Thoracic aorta (tissue), 2 donors: ENCODE measurements around the gene ZW10. TPM values are rescaled to one million over a fixed set of nuclear protein-coding genes. Genes with fewer than 3 reads are reported as not detected.

Experiments
- ATAC-seq: fragments of 150-250 bp; one replicate; pipeline ENCODE4 v1.8.0; 2017; ENCODE audit warnings: low read depth; ENCODE audit not compliant: insufficient number of reproducible peaks, low FRiP score
- DNase-seq: peaks from one replicate; pipeline ENCODE4 v3.0.0-alpha.2; 2020; ENCODE audit warnings: low spot score
- H3K27ac ChIP-seq, 2 donors: fragments of 200-600 bp; sonication (generic); 1 replicate in 1 of 2; 2 replicates in 1 of 2; pipeline ENCODE4 v1.5.1; 2016; ENCODE audit warnings: mild to moderate bottlenecking in 2 of 2, moderate library complexity in 2 of 2
- H3K27me3 ChIP-seq: fragments of 200-600 bp; sonication (generic); replicated peaks from 2 replicates; pipeline ENCODE4 v1.6.0; 2016; ENCODE audit warnings: mild to moderate bottlenecking; ENCODE audit not compliant: insufficient read depth
- H3K36me3 ChIP-seq: fragments of 200-600 bp; sonication (generic); one replicate; pipeline ENCODE4 v1.5.1; 2016
- H3K4me1 ChIP-seq, 2 donors: fragments of 200-600 bp; sonication (generic); 1 replicate in 1 of 2; 2 replicates in 1 of 2; pipeline versions ENCODE4 v1.5.1 to v1.6.0; 2016; ENCODE audit warnings: low read depth in 2 of 2, mild to moderate bottlenecking in 1 of 2; ENCODE audit not compliant: control insufficient read depth in 1 of 2
- H3K4me3 ChIP-seq: fragments of 200-600 bp; sonication (generic); 2 replicates; pipeline ENCODE4 v1.5.1; 2016; ENCODE audit warnings: mild to moderate bottlenecking
- H3K9me3 ChIP-seq: fragments of 200-600 bp; sonication (generic); 2 replicates; pipeline ENCODE4 v1.5.1; 2016
- CTCF ChIP-seq: fragments of 200-600 bp; sonication (generic); IDR thresholded peaks from one replicate; pipeline ENCODE4 v1.5.1; 2019; ENCODE audit warnings: antibody characterized with exemption
- total RNA-seq, 2 donors: library from RNA; depleted of rRNA; stranded (reverse); fragments of >200 nt; gene quantifications; one replicate each; pipeline versions ENCODE4 v1.1.0 to v1.2.3, GENCODE V29; 2016

Gene ZW10
- total RNA-seq, 2 donors from 2014 or later: 5.3 to 18.7 TPM

DNA sequence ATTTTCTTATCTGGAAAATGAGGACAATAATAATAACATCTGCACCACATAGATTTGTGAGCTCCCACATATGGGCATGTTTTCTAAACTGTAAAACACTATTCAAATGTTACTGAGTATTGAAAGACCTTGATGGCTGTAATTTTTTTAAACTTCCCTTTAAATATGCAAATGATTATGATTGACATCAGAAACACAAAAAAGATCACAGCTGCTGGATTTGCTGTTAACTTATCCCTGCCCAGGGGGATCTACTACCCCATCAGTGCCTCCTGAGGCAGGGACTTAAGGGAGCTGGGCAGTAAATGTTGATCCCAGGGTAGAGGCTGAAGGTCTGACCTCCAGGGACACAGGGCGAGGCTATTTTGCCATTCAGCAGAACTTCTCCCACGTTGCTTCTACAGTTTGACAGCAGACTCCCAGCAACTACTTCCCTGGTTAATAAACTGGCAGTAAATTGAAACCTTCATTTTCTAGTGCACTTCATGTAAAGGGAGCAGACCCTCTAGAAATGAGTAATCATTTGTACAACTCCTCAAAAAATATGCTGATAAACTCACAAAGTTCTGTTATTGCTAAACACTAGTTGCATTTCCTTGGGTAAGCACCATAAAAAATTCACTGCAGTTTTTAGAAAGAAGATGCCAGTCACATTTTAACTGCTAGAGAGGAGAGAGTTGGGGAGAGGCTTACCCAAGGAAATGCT is 87.7 kb downstream of the ZW10 start:
- Histone ChIP-seq H3K36me3 (no peaks in the 10 kb centered on the region), H3K27me3 (no peaks in the 10 kb centered on the region), H3K4me3 (no peak overlapping the region), H3K27ac (no peak overlapping the region), H3K9me3 (no peaks in the 10 kb centered on the region), H3K4me1 (peaks cover 0 to 4% of the 10 kb centered on the region in 2 donors)
- TF ChIP-seq CTCF: no peak
- ATAC-seq: no peak
- DNase-seq: no peak

- H3K4me3 ChIP-seq: no peak overlapping the region
- no peak for TF ChIP-seq CTCF
- H3K27me3 ChIP-seq: no peaks in the 10 kb centered on the region
- H3K36me3 ChIP-seq: no peaks in the 10 kb centered on the region
- peaks cover 0 to 4% of the 10 kb centered on the region in 2 donors for H3K4me1 ChIP-seq
- ATAC-seq (no peak), DNase-seq (no peak)
- H3K27ac ChIP-seq: no peak overlapping the region
- no peaks in the 10 kb centered on the region for H3K9me3 ChIP-seq
These were observed 89.0 kb downstream of the ZW10 start for GRCh38 chr11:113684496-113684895.

GRCh38 chr11:113683481-113684046 is 89.9 kb downstream of the ZW10 start:
- TF ChIP-seq CTCF: no peak
- H3K27ac ChIP-seq: no peak overlapping the region
- H3K4me3 ChIP-seq: no peak overlapping the region
- no peak for DNase-seq
- H3K27me3 ChIP-seq: no peaks in the 10 kb centered on the region
- peaks cover 0 to 4% of the 10 kb centered on the region in 2 donors for H3K4me1 ChIP-seq
- H3K36me3 ChIP-seq: no peaks in the 10 kb centered on the region
- H3K9me3 ChIP-seq: no peaks in the 10 kb centered on the region
- no peak for ATAC-seq

Other genes starting within 250 kb of the ZW10 start
- gene TMPRSS5, start 67.4 kb downstream of the ZW10 start, total RNA-seq: 1 to 10 TPM in 1 of 2 donors, not detected in 1; 2.0 TPM
- not detected for gene CLDN25, start 6.1 kb upstream of the ZW10 start, total RNA-seq
- gene USP28, start 101.9 kb upstream of the ZW10 start, total RNA-seq: 10 to 100 TPM; 16.7 to 42.2 TPM
- gene HTR3B, start 131.1 kb upstream of the ZW10 start, total RNA-seq: not detected
- not detected for gene HTR3A, start 201.4 kb upstream of the ZW10 start, total RNA-seq